ENCODE results near the gene PTGDS. TPM values are rescaled to one million over a fixed set of nuclear protein-coding genes. Genes with fewer than 3 reads are reported as not detected.
A peak's percentile ranks its signal among the peaks of the same experiment; 100 is the strongest.

The PTGDS gene
- total and polyA plus RNA-seq, 5 donors = 3,127 to 6,981 (median 5,038) TPM

- Histone ChIP-seq H3K9me3 (ENCODE audit: control insufficient read depth, low read length) (no peaks in the 10 kb centered on the region), H3K4me3 (ENCODE audit: low read length) (no peak overlapping the region), H3K4me1 (ENCODE audit: control insufficient read depth, insufficient read depth, low read length) (no peaks in the 10 kb centered on the region), H3K27me3 (ENCODE audit: control insufficient read depth, insufficient read depth) (no peaks in the 10 kb centered on the region), H3K27ac (ENCODE audit: low read length) (no peak overlapping the region)
- 87% methylated on average over 28 of the region's 28 CpGs for WGBS
- no peak for ATAC-seq
- peak in 2 of 3 donors; percentile 23 to 58 for DNase-seq
- intact Hi-C loops (cut with DNase I) = no loop called here
These were observed 18.1 kb upstream of the PTGDS start for GRCh38 chr9:136958898-136959850.

GRCh38 chr9:136960212-136960937, 16.9 kb upstream of the PTGDS start:
- 82% methylated on average over 19 of the region's 19 CpGs for WGBS
- no peaks in the 10 kb centered on the region for H3K27me3 ChIP-seq (ENCODE audit: control insufficient read depth, insufficient read depth)
- DNase-seq (no peak), ATAC-seq (no peak)
- H3K4me1 ChIP-seq (ENCODE audit: control insufficient read depth, insufficient read depth, low read length) = no peaks in the 10 kb centered on the region
- no peak overlapping the region for H3K27ac ChIP-seq (ENCODE audit: low read length)
- no peak overlapping the region for H3K4me3 ChIP-seq (ENCODE audit: low read length)
- intact Hi-C loops (cut with DNase I) = no loop called here
- no peaks in the 10 kb centered on the region for H3K9me3 ChIP-seq (ENCODE audit: control insufficient read depth, low read length)

GRCh38 chr9:136960938-136961275, 16.4 kb upstream of the PTGDS start:
- intact Hi-C loops (cut with DNase I) = no loop called here
- 80% methylated on average over 15 of the region's 15 CpGs for WGBS
- H3K9me3 ChIP-seq (ENCODE audit: control insufficient read depth, low read length) = no peaks in the 10 kb centered on the region
- DNase-seq (no peak), ATAC-seq (no peak)
- no peak overlapping the region for H3K4me3 ChIP-seq (ENCODE audit: low read length)
- no peak overlapping the region for H3K27ac ChIP-seq (ENCODE audit: low read length)
- H3K4me1 ChIP-seq (ENCODE audit: control insufficient read depth, insufficient read depth, low read length) = no peaks in the 10 kb centered on the region
- H3K27me3 ChIP-seq (ENCODE audit: control insufficient read depth, insufficient read depth) = no peaks in the 10 kb centered on the region

- Histone ChIP-seq H3K4me1 (ENCODE audit: control insufficient read depth, insufficient read depth, low read length) (no peaks in the 10 kb centered on the region), H3K27me3 (ENCODE audit: control insufficient read depth, insufficient read depth) (no peaks in the 10 kb centered on the region), H3K9me3 (ENCODE audit: control insufficient read depth, low read length) (no peaks in the 10 kb centered on the region), H3K4me3 (ENCODE audit: low read length) (no peak overlapping the region), H3K27ac (ENCODE audit: low read length) (no peak overlapping the region)
- ATAC-seq = peak; percentile 89 to 90
- peak; percentile 83 to 92 (median 92) for DNase-seq
- intact Hi-C loops (cut with DNase I) = no loop called here
- WGBS = 59% methylated on average over 23 of the region's 23 CpGs
These were observed 15.8 kb upstream of the PTGDS start for GRCh38 chr9:136961279-136962065.

- no peak overlapping the region for H3K27ac ChIP-seq (ENCODE audit: low read length)
These were observed 15.1 kb upstream of the PTGDS start for GRCh38 chr9:136962163-136962562.

GRCh38 chr9:136962701-136963248, 14.5 kb upstream of the PTGDS start:
- H3K4me1 ChIP-seq (ENCODE audit: control insufficient read depth, insufficient read depth, low read length) = no peaks in the 10 kb centered on the region
- H3K4me3 ChIP-seq (ENCODE audit: low read length) = no peak overlapping the region
- no peak for DNase-seq
- intact Hi-C loops (cut with DNase I) = no loop called here
- H3K9me3 ChIP-seq (ENCODE audit: control insufficient read depth, low read length) = no peaks in the 10 kb centered on the region
- ATAC-seq = no peak
- no peaks in the 10 kb centered on the region for H3K27me3 ChIP-seq (ENCODE audit: control insufficient read depth, insufficient read depth)
- no peak overlapping the region for H3K27ac ChIP-seq (ENCODE audit: low read length)
- WGBS = 80% methylated on average over 11 of the region's 11 CpGs

More at GRCh38 chr9:136962163-136962562, 15.1 kb upstream of the PTGDS start:
- H3K27me3 ChIP-seq (ENCODE audit: control insufficient read depth, insufficient read depth) = no peaks in the 10 kb centered on the region
- H3K9me3 ChIP-seq (ENCODE audit: control insufficient read depth, low read length) = no peaks in the 10 kb centered on the region
- no peak for ATAC-seq
- 96% methylated on average over 9 of the region's 9 CpGs for WGBS
- no peak overlapping the region for H3K4me3 ChIP-seq (ENCODE audit: low read length)
- no peaks in the 10 kb centered on the region for H3K4me1 ChIP-seq (ENCODE audit: control insufficient read depth, insufficient read depth, low read length)
- no peak for DNase-seq
- intact Hi-C loops (cut with DNase I) = no loop called here

GRCh38 chr9:136963341-136963740, 14.0 kb upstream of the PTGDS start:
- ATAC-seq (no peak), DNase-seq (no peak)
- Histone ChIP-seq H3K27ac (ENCODE audit: low read length) (no peak overlapping the region), H3K27me3 (ENCODE audit: control insufficient read depth, insufficient read depth) (no peaks in the 10 kb centered on the region), H3K4me1 (ENCODE audit: control insufficient read depth, insufficient read depth, low read length) (no peaks in the 10 kb centered on the region), H3K4me3 (ENCODE audit: low read length) (no peak overlapping the region), H3K9me3 (ENCODE audit: control insufficient read depth, low read length) (no peaks in the 10 kb centered on the region)
- WGBS = 87% methylated on average over 15 of the region's 15 CpGs
- intact Hi-C loops (cut with DNase I) = no loop called here

GRCh38 chr9:136963751-136964150, 13.6 kb upstream of the PTGDS start:
- ATAC-seq (no peak), DNase-seq (no peak)
- WGBS = 91% methylated on average over 12 of the region's 12 CpGs
- intact Hi-C loops (cut with DNase I) = no loop called here
- no peak overlapping the region for H3K27ac ChIP-seq (ENCODE audit: low read length)
- H3K9me3 ChIP-seq (ENCODE audit: control insufficient read depth, low read length) = no peaks in the 10 kb centered on the region
- no peaks in the 10 kb centered on the region for H3K27me3 ChIP-seq (ENCODE audit: control insufficient read depth, insufficient read depth)
- no peaks in the 10 kb centered on the region for H3K4me1 ChIP-seq (ENCODE audit: control insufficient read depth, insufficient read depth, low read length)
- H3K4me3 ChIP-seq (ENCODE audit: low read length) = no peak overlapping the region

- H3K27ac ChIP-seq (ENCODE audit: low read length) = no peak overlapping the region
- peak in 1 of 3 donors; percentile 68 for DNase-seq
- peak in 1 of 2 donors; percentile 46 for ATAC-seq
- H3K4me3 ChIP-seq (ENCODE audit: low read length) = no peak overlapping the region
- H3K9me3 ChIP-seq (ENCODE audit: control insufficient read depth, low read length) = no peaks in the 10 kb centered on the region
- 74% methylated on average over 22 of the region's 22 CpGs for WGBS
- H3K27me3 ChIP-seq (ENCODE audit: control insufficient read depth, insufficient read depth) = no peaks in the 10 kb centered on the region
- intact Hi-C loops (cut with DNase I) = no loop called here
- no peaks in the 10 kb centered on the region for H3K4me1 ChIP-seq (ENCODE audit: control insufficient read depth, insufficient read depth, low read length)
These were observed 13.1 kb upstream of the PTGDS start for GRCh38 chr9:136964171-136964689.

GRCh38 chr9:136964833-136965422, 12.4 kb upstream of the PTGDS start:
- no peak for DNase-seq
- 84% methylated on average over 26 of the region's 26 CpGs for WGBS
- Histone ChIP-seq H3K27me3 (ENCODE audit: control insufficient read depth, insufficient read depth) (no peaks in the 10 kb centered on the region), H3K27ac (ENCODE audit: low read length) (no peak overlapping the region), H3K9me3 (ENCODE audit: control insufficient read depth, low read length) (no peaks in the 10 kb centered on the region), H3K4me3 (ENCODE audit: low read length) (no peak overlapping the region), H3K4me1 (ENCODE audit: control insufficient read depth, insufficient read depth, low read length) (no peaks in the 10 kb centered on the region)
- no peak for ATAC-seq
- intact Hi-C loops (cut with DNase I) = no loop called here

Data from right cardiac atrium (tissue), 5 donors.